GM21528 (cell line): ENCODE results near the gene PLRG1.
"Not testable (repeated sequence)": the region's sequence is repeated elsewhere in the genome, so short reads cannot be mapped to it uniquely, and the experiment has no call there.

Source experiments
- ATAC-seq: cut with Tn5 transposase; IDR thresholded peaks from one replicate; pipeline ENCODE4 v1.9.1; 2021; ENCODE audit warnings: mild to moderate bottlenecking, moderate library complexity; ENCODE audit not compliant: unreplicated experiment, low FRiP score

PLRG1 gene

GRCh38 chr4:154549894-154550790, at the start of gene PLRG1:
PLRG1 (minus strand) TSS chr4:154550400; CDS start chr4:154550308, 92 bp downstream.
- ATAC-seq = peak; percentile 98

- no peak for ATAC-seq
Measured at GRCh38 chr4:154597798-154598774, 47.9 kb upstream of the PLRG1 start.

GRCh38 chr4:154597281-154597680, 47.1 kb upstream of the PLRG1 start:
- ATAC-seq = not testable (repeated sequence)

- ATAC-seq = no peak
Measured at GRCh38 chr4:154595807-154596206, 45.6 kb upstream of the PLRG1 start.

- ATAC-seq = not testable (repeated sequence)
Measured at GRCh38 chr4:154594343-154594742, 44.1 kb upstream of the PLRG1 start.

- ATAC-seq = no peak
Measured at GRCh38 chr4:154593868-154594267, 43.7 kb upstream of the PLRG1 start.

GRCh38 chr4:154591890-154592289, 41.7 kb upstream of the PLRG1 start:
- no peak for ATAC-seq

GRCh38 chr4:154590329-154591006, 40.3 kb upstream of the PLRG1 start, which contains the start of gene FGA:
FGA (minus strand) TSS chr4:154590742; CDS start chr4:154590687, 55 bp downstream.
- ATAC-seq = no peak

GRCh38 chr4:154589296-154590197, 39.3 kb upstream of the PLRG1 start:
- no peak for ATAC-seq

- no peak for ATAC-seq
Measured at GRCh38 chr4:154588198-154588597, 38.0 kb upstream of the PLRG1 start.

GRCh38 chr4:154586296-154587033, 36.3 kb upstream of the PLRG1 start:
- no peak for ATAC-seq

- ATAC-seq = no peak
Measured at GRCh38 chr4:154585369-154586018, 35.3 kb upstream of the PLRG1 start.

- no peak for ATAC-seq
Measured at GRCh38 chr4:154584259-154584658, 34.1 kb upstream of the PLRG1 start.

GRCh38 chr4:154583677-154584076, 33.5 kb upstream of the PLRG1 start:
- ATAC-seq = no peak

GRCh38 chr4:154583230-154583629, 33.0 kb upstream of the PLRG1 start:
- ATAC-seq = no peak

- ATAC-seq = no peak
Measured at GRCh38 chr4:154582723-154583122, 32.5 kb upstream of the PLRG1 start.

- ATAC-seq = no peak
Measured at GRCh38 chr4:154579927-154580326, 29.7 kb upstream of the PLRG1 start.

- no peak for ATAC-seq
Measured at GRCh38 chr4:154578919-154579318, 28.7 kb upstream of the PLRG1 start.
